NCI-H2196 treated with DMSO at 0.1 percent for 48 hours (cell line): ENCODE measurements around the gene SHFL.

ENCODE experiments used
- DNase-seq: peaks from one replicate; lab custom pipeline; 2025; ENCODE audit not compliant: unreplicated experiment; lab: John Stamatoyannopoulos, UW

SHFL gene

DNA sequence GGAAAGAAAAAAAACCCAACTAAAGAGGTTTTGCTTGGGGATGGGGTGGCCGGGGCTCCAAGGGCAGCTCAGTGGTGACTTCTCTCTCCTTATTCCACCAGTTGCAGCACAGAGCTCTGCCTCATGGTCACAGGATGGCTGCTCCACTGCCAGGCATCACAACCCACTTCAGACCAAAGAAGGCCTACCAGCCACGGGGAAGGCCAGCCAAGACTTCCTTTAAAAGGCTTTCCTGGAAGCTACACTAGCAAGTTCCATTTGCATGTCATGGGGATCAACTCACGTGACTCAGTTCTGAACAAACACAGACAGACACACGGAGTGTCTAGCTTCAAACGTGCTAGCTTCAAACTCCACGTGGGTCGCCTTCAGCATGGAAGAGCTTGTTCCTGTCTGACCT is 46.8 kb downstream of the SHFL start:
- DNase-seq: no peak

DNA sequence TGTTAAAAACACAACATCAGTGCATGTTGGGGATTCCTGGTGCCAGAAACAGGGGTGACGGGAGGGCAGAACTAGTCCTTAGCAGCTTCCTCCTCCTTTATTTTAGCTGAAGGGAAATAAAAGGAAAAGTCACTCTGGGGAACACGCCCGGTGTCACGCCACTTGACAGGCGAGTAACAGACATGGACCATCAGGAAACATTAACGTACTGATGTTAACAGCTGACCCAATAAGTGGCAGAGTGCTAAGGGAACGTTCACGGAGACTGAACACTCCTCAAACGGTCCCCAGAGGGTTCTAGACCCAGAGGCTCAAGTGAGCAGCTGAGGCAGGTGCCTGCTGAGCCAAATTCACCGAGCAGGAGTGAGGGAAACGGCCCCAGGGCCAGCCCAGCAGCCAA is 47.5 kb downstream of the SHFL start:
- DNase-seq: no peak

DNA sequence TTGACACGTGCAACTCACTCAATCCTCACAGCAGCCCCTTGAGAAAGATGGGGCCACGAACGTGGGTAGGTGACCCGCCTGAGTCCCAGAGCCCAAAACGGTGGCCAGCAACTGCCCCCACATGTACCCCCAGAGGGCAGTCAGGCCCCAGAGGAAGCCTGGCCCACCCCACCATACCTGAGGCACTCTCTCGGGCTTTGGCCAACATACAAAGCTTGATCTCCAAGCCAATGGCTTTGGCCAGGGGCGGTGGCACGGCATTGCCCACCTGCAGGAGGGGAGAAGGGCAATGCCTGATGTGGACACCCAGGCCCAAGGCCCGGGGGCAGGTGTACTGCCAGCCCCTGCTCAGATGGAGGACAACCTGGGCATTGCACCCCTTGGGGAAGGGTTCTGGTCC is 47.9 kb downstream of the SHFL start:
- DNase-seq: no peak

DNA sequence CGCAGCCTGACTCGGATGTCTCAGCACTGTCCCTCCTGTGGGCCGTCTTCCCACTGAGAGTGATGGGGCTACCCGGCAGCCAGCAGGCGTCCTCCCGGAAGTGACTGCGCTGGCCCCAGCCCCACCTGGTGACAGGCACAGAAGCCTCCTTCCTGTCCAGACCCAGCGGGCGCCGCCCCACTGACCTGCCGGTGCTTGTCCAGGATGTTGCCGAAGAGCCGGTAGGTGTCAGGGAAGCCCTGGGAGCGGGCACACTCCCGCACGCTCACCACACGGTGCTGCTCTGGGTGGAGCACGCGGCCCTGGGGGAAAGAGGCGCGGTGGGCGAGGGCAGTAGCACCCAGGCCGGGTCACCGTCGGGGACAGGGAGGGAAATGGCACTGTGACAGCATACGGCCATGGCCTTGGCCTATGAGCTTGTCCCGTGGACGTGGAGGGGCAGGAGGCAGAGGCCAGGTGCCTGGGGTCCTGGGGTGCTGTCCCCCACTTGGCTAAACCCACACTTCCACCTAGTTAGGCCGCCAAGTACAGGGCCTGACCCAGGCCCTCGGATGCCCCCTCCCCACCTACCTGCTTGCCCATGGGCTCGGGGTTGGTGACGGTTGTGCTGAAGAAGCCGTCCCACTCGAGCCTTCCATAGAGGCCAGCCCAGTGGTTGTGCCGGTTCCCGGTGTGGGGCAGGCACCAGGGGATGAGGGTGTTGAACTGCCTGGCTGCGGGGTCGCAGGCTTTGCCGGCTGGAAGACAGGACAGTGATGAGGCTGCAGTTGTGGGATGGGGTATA is 49.6 kb downstream of the SHFL start:
- no peak for DNase-seq

DNA sequence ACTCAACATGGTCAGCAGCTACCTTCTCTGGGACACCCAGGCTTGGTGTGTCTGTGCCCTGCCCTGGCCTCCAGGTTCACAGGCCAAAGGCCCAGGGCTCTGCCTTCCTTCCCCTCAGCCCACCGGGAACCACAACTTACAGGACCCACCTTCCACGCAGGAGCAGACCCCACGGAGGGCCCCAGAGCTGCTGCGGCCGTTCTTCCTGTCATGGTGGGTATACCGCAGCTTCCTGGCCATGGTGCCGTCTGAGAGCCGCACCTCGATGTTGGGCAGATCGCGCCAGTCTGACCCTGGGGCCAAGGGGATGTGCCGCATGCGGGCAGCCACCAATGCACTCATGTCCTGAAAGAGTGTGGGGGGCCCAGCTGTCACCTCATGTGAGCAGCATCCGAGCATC is 50.8 kb downstream of the SHFL start:
- DNase-seq: no peak

DNA sequence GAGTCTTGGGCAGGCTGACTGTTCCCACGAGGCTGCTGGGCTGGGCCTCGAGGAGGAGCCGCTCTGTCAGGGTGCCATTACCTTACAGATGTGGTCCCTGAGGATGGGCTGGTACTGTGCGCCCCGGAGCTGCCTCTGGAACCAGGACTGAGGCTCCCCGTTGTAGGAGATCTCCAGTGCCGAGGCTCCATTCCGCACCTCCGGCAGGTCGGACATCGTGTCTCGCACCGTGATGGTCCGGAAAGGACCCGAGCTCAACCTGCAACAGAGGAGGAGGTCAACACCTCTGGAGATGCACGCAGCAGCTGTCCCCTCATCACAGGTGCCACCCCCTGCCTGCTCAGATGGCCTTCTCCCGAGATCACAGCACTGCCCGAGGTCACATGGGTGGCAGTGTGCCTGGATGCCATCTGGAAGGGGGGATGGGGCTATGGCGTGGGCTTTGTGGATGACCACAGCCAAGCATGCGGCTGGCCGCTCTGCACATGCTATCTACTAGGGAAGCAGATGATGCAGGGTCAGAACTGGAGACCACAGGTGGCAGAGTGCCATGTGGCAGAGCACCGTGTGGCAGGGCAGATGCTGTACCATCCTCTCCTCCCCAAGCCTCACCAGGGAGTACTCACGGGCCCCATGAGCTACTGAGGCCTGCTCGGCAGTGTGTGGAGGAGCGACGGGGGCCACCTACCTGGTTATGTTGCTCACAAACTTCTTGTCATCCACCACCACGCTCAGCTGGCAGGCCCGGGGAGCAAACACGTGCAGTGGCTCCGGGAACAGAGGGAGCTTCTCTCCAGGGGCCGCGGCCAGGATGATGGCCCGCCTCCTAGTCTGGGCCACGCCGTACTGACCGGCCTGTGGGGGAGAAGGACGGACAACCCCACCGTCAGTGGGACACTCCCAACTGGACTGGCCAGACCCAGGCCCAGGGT is 51.9 kb downstream of the SHFL start:
- DNase-seq: no peak

DNA sequence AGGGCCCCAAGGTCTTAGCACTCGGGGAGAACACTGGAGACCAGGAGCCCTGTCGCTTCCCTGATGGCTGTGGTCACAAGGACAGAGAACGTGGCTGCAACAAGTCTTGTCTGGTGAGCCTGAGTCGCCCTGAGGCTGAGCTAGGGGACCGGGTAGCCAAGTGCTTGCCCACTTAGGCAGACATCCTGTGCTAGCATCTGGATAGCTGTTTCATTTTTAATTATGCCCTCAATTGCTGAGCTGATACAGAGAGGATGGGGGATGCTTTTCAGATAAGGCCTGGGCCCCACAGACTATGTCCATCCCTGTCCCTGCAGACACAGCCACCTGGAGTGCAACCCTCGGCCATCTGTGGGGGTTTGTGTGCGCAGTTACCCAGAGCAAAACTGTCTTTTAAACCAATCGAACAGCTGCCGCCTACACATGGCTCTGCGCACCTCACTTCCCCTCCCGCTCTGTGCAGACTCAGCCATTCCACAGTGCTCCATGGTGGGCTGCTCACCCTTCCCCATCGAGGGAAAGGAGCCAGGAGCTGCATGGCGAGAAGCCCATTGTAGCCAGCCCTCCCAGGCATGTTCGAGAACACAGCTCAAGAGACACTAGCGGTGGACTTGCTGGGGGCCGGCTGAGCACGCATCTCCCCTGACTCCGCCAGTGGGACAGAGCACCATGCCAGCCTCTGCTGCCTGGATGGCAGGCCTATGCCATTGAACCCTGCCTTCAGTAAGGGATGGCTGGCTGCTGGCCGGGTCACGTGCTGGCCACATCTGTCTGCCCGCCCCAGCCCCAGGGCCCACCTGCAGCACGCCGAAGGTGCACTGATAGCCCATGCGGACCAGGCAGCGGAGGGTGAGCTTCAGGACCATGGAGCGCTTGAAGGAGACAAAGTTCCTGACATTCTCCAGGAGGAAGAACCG is 53.0 kb downstream of the SHFL start:
- DNase-seq: no peak

DNA sequence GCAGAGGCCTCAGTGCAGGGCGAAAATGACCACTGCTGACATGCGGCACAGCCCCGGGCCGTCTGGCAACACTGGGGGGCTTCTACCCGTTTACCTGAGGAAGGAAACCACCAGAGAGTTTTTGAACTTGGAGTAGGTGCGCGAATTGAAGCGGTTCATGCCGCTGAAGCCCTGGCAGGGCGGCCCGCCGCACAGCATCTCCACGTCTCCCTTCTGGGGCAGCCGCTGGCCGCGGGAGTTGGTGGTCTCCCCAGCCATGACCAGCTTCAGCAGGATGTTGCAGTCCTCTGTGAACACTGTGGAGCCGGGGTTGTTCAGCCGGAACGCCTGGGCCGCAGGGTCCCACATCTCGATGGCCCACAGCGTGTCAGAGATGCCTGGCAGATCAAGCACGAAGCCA is 53.8 kb downstream of the SHFL start:
- no peak for DNase-seq

DNA sequence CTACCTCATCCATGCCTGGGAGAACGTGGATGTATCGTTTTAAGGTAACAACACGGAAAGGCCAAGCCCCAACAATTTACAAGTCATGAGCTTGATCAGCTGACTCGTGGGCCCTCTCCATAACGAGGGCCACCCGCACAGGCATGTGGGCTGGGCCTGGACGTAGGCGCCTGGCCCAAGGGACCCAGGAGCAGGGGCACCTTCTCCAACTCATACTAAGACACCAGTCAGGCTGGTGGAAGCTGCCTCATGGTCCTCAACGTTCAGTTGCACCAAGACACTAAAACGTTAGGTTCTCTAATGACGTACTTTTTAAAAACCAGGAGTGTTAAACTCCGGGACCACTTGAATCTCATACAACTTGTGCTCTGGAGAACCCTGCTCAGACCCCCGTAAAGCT is 55.4 kb downstream of the SHFL start:
- no peak for DNase-seq

DNA sequence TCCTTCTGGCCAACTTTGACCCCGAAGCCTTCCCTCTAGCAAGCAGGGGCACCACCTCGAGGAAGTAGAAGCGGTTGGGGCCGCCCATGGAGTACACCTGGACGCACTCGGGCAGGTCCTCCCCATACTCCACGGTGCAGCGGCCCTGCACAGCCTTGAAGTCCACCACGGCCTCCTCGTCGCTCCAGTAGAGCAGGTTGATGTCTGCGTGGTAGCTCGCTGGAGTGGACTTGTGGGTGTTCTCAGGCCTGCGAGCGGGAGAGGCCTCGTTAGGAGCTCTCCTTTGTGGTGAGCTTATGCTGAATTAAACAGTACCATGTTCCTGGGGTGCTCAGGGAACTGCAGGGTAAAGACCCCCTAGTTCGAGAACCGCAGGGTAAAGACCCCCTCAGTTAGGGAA is 55.9 kb downstream of the SHFL start:
- DNase-seq: no peak
